Heart right ventricle (tissue), 16 donors: ENCODE results near the gene PTGES2. TPM values are rescaled to one million over a fixed set of nuclear protein-coding genes. Genes with fewer than 3 reads are reported as not detected.

Source experiments
- ATAC-seq, 8 donors: fragments of 200-7000 bp; cut with Tn5 transposase; one replicate each; pipeline ENCODE4 v1.9.1; 2020; ENCODE audit warnings: mild to moderate bottlenecking in 8 of 8, moderate library complexity in 8 of 8, moderate number of reproducible peaks in 1 of 8
- DNase-seq, 2 donors: peaks; one replicate each; pipeline ENCODE4 v3.0.0-alpha.2; 2020
- H3K27ac ChIP-seq, 10 donors: fragments of 200-600 bp; sonication (generic) in 2 of 10; one replicate each; pipeline versions ENCODE4 v1.5.0 to v1.8.0; 2020 to 2022; ENCODE audit warnings: mild to moderate bottlenecking in 3 of 10
- H3K27me3 ChIP-seq, 7 donors: fragments of 200-600 bp; one replicate each; pipeline ENCODE4 v1.8.0; 2021 to 2022; ENCODE audit warnings: mild to moderate bottlenecking in 2 of 7
- H3K36me3 ChIP-seq, 9 donors: fragments of 200-600 bp; sonication (generic) in 1 of 9; one replicate each; pipeline versions ENCODE4 v1.5.0 to v1.8.0; 2020 to 2022; ENCODE audit warnings: mild to moderate bottlenecking in 2 of 9
- H3K4me1 ChIP-seq, 9 donors: fragments of 200-600 bp; sonication (generic) in 1 of 9; one replicate each; pipeline versions ENCODE4 v1.5.0 to v1.8.0; 2020 to 2022; ENCODE audit warnings: mild to moderate bottlenecking in 4 of 9
- H3K4me3 ChIP-seq, 10 donors: fragments of 200-600 bp; sonication (generic) in 2 of 10; one replicate each; pipeline versions ENCODE4 v1.5.0 to v1.8.0; 2020 to 2022; ENCODE audit warnings: mild to moderate bottlenecking in 7 of 10, moderate library complexity in 2 of 10
- H3K9me3 ChIP-seq, 11 donors: fragments of 200-600 bp in 10 of 11; sonication (generic) in 2 of 11; one replicate each; pipeline versions ENCODE4 v1.5.0 to v1.8.0; 2013 to 2022; ENCODE audit warnings: mild to moderate bottlenecking in 2 of 11, control low read depth in 1 of 11, moderate library complexity in 1 of 11
- WGBS, 2 donors: extraction: QIAGEN DNeasy Blood & Tissue Kit; methylation state at CpG; one replicate each; pipeline ENCODE4 v1.1.7; 2013; ENCODE audit warnings: inconsistent platforms in 1 of 2; 5-methylcytosine and 5-hydroxymethylcytosine counted together
- intact Hi-C, 10 donors: fragments of 100-400 bp; cut with DNase I; formaldehyde crosslinking; loops; one replicate each; pipeline versions ENCODE4 v1.11.1 to v1.14.2; 2022
- polyA plus RNA-seq, 2 donors: library from polyadenylated mRNA; stranded (reverse); fragments of 200-250 nt; gene quantifications; one replicate each; pipeline ENCODE4 v1.2.3, GENCODE V29; 2013
- total RNA-seq, 10 donors: library from RNA; stranded (reverse); fragmentation: NEBNext Ultra II Directional in 3 of 10; extraction: Animal tissue kit (Norgen Biotek cat#: 25700) in 3 of 10; gene quantifications; one replicate each; pipeline versions ENCODE4 v1.2.1 to v1.2.4, GENCODE V29; 2021 to 2023
- TF ChIP-seq, protein P1 (sequence below), 9 donors: fragments of 200-600 bp; sonication (generic) in 2 of 9; IDR thresholded peaks; one replicate each; pipeline versions ENCODE4 v1.5.0 to v1.8.0; 2021 to 2022; ENCODE audit warnings: antibody characterized with exemption in 9 of 9, mild to moderate bottlenecking in 5 of 9, moderate library complexity in 1 of 9
- donor health status: Arrhythmogenic right ventricular cardiomyopathy.
- donor health status: ischemic (EF 13 %, LVEDD 7.1; RV severe dilation, severe dysfunction).
- donor health status: healthy with polysubstance abuse.
- donor health status: DM: no; HTN: yes; CAD: no.
- donor health status: DM: no; HTN: no; CAD: no.
- donor health status: ischemic (EF 25% LVEDD 6.9; RV normal size, moderate dysfunction).
- donor health status: ischemic (EF 25% LVEDD 5.7; RV mildly dilated, moderate dysfunction).
- donor health status: healthy.
- donor health status: DM: yes; HTN: yes; CAD: no.
- donor health status: Ischemic cardiomyopathy.
- donor health status: ischemic (EF 35%, LVEDD 5.7; RV mildly dilated, moderate dysfunction).
- donor health status: nonischemic (EF 11% LVEDD 7.7; RV severe dilation, severe dysfunction).
- donor health status: DM: yes; HTN: yes; CAD: no.
- donor health status: PGD.
- donor health status: ischemic (EF 29% LVEDD 5.4; RV normal size, mild dysfunction).
- donor health status: nonischemic (EF 23%, LVEDD 6.1; RV moderate dilation, normal function).

Gene PTGES2
- total and polyA plus RNA-seq, 12 donors: 117 to 166 (median 147) TPM

DNA sequence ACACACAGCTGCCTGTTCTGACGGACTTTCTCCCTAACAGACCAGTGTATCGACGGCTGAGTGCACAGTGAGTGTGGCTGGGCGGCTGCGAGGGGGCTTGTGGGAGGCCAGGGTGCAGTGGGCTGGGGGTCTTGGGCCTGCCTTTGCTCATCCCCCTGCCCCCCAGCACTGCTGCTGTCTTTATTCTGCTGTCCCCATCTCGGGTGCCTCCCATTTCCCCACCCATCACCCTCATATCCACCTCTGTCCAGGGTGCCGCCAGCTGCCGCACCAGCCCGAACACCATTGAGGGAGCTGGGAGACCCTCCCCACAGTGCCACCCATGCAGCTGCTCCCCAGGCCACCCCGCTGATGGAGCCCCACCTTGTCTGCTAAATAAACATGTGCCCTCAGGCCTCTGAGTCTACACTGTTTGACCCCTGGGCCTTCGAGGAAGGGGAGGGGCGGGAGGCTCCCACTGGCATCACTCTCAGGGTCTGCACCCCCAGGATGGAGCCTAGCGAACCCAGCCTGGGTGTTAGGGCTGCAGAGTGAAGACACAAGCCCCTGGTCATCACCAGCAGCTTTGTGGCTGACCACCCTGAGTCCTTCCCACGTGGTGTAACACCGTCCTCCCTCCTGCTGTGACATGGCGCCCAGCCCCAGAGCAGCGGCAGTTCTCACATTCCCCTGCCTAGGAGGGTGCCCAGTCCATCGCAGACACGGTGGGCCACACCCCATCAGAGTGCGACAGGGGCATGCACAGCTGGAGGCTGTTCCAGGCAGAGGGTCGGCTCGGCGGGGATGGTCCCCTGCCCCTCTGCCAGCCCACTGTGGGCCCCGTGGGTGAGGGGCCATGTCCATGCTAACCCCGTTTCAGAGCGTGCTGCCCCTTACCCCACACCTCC, 25.8 kb upstream of the PTGES2 start:
- ATAC-seq: no peak
- H3K4me3 ChIP-seq: no peak overlapping the region
- WGBS, 2 donors: 86% methylated on average over 26 of the region's 26 CpGs
- H3K27ac ChIP-seq: no peak overlapping the region
- TF ChIP-seq, protein P1, sequence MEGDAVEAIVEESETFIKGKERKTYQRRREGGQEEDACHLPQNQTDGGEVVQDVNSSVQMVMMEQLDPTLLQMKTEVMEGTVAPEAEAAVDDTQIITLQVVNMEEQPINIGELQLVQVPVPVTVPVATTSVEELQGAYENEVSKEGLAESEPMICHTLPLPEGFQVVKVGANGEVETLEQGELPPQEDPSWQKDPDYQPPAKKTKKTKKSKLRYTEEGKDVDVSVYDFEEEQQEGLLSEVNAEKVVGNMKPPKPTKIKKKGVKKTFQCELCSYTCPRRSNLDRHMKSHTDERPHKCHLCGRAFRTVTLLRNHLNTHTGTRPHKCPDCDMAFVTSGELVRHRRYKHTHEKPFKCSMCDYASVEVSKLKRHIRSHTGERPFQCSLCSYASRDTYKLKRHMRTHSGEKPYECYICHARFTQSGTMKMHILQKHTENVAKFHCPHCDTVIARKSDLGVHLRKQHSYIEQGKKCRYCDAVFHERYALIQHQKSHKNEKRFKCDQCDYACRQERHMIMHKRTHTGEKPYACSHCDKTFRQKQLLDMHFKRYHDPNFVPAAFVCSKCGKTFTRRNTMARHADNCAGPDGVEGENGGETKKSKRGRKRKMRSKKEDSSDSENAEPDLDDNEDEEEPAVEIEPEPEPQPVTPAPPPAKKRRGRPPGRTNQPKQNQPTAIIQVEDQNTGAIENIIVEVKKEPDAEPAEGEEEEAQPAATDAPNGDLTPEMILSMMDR (IDR thresholded peaks at IDR 0.05): no peak
- H3K36me3 ChIP-seq: no peaks in the 10 kb centered on the region
- no peaks in the 10 kb centered on the region for H3K27me3 ChIP-seq
- H3K4me1 ChIP-seq: peaks cover 5 to 25% (median 10%) of the 10 kb centered on the region in 9 donors
- intact Hi-C loops: no loop called here
- peak in 1 of 2 donors; percentile 7 for DNase-seq
- H3K9me3 ChIP-seq: no peaks in the 10 kb centered on the region

DNA sequence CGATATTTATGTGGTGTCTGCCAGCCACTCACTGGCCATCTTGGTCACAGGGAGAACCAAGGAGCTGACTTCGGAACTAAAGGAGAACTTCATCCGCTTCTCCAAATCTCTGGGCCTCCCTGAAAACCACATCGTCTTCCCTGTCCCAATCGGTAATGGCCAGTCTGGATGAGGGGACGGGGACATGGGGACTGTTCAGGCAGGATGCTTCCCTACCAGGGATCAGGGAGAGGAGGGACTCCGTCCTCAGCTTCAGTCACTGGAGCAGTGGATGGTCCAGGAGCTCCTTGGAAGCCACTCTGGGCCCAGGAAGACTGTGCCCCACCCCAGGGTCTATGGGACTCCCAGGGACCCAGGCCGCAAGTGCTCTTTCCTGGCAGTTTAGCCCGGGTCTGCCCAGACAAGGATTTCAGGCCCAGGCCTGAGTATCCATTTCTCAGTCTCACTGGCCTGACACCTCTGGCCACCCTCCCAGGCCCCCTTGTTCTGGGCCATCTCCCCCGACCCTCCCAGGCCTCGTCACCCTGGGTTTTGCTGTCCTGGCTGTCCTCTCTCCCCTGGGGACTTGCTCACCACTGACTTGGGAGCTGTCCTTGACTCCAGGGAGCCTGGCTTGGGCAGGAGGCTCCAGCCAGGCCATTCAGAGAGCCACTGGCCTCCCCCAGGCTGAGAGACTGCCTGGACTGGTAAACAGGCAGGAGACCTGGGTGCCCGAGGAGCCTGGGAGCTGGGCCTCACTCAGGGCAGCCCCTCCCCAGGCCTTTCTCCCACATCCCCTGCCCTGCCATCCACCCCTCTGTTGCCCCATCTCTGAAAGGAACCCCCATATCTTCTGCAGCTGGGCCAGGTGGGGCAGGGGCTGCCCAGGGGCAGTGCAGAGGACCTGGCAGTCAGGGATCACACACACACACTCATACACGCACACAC, 24.9 kb upstream of the PTGES2 start:
- no peaks in the 10 kb centered on the region for H3K9me3 ChIP-seq
- 94% methylated on average over 13 of the region's 13 CpGs for WGBS, 2 donors
- DNase-seq: peak in 1 of 2 donors; percentile 4
- TF ChIP-seq, protein P1 (IDR thresholded peaks at IDR 0.05): no peak
- no peak overlapping the region for H3K4me3 ChIP-seq
- intact Hi-C loops: no loop called here
- peaks cover 5 to 25% (median 10%) of the 10 kb centered on the region in 9 donors for H3K4me1 ChIP-seq
- no peaks in the 10 kb centered on the region for H3K27me3 ChIP-seq
- ATAC-seq: no peak
- H3K36me3 ChIP-seq: no peaks in the 10 kb centered on the region
- no peak overlapping the region for H3K27ac ChIP-seq

DNA sequence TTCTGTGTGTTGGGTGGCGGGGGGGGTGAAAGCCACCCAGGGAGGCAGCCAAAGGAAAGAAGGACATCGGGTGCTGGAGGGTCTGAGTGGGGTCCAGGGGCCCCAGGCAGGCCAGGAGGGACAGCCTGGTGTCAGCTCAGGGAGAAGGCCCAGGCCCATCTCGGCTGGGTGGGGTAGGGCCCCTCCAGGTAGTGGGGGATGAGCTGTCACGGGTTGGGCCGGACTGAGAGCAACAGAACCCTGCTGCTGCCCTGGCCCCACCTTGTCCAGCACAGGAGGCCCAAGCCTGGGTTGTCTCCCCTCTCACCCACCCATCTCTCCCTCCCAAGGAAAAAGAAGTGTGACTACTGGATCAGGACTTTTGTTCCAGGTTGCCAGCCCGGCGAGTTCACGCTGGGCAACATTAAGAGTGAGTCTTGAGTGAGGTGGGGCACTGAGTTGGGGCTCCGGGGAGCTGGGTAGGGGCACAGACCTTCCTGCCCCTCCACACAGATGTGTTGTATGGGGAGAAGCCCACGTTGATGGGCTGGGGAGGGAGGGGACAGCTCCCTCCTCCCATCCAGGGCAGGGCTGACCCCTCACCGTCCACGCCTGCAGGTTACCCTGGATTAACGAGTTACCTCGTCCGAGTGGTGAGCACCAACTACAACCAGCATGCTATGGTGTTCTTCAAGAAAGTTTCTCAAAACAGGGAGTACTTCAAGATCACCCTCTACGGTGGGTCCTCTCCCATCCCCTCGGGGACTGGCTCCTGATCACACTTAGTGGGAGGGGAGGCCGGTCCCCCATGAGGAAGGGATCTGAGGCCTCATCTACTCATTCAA, 24.0 kb upstream of the PTGES2 start:
- ATAC-seq (no peak), DNase-seq (peak in 1 of 2 donors; percentile 9)
- Histone ChIP-seq H3K4me1 (peaks cover 5 to 25% (median 10%) of the 10 kb centered on the region in 9 donors), H3K27ac (no peak overlapping the region), H3K4me3 (no peak overlapping the region), H3K27me3 (no peaks in the 10 kb centered on the region), H3K36me3 (no peaks in the 10 kb centered on the region), H3K9me3 (no peaks in the 10 kb centered on the region)
- 91 to 93% methylated on average over 17 to 18 of the region's 18 CpGs for WGBS, 2 donors
- TF ChIP-seq, protein P1 (IDR thresholded peaks at IDR 0.05): no peak
- intact Hi-C loops: no loop called here
